SU-DHL-6 (cell line): ENCODE results near the gene YKT6.

ENCODE experiments used
- H2AFZ ChIP-seq: fragments of 200-600 bp; sonication (generic); 2 replicates; pipeline ENCODE4 v1.6.1; 2014; ENCODE audit warnings: low read depth, mild to moderate bottlenecking, moderate library complexity, mixed read lengths, antibody characterized with exemption, low read length; ENCODE audit not compliant: severe bottlenecking
- H3F3A ChIP-seq: fragments of 200-600 bp; shearing (Covaris generic); 2 replicates; pipeline ENCODE4 v1.6.0; 2016; ENCODE audit warnings: antibody characterized with exemption, mild to moderate bottlenecking; ENCODE audit not compliant: insufficient read depth
- H3K27ac ChIP-seq: fragments of 200-600 bp; sonication (generic); 2 replicates; pipeline ENCODE4 v1.5.1; 2016; ENCODE audit warnings: low read depth, mild to moderate bottlenecking, low read length, moderate library complexity, mixed read lengths
- H3K27me3 ChIP-seq: fragments of 200-600 bp; sonication (generic), shearing (Covaris generic); 2 replicates; pipeline ENCODE4 v1.6.0; 2014; ENCODE audit warnings: mild to moderate bottlenecking, low read length
- H3K36me3 ChIP-seq: fragments of 200-600 bp; sonication (generic); 2 replicates; pipeline ENCODE4 v1.6.1; 2014; ENCODE audit warnings: mild to moderate bottlenecking, low read length, mixed read lengths
- H3K4me2 ChIP-seq: fragments of 300-600, 200-600 bp; shearing (Covaris generic), sonication (generic); 2 replicates; pipeline ENCODE4 v1.6.0; 2014; ENCODE audit warnings: low read length, low read depth, mild to moderate bottlenecking; ENCODE audit not compliant: poor library complexity, severe bottlenecking
- H3K4me3 ChIP-seq: fragments of 200-600 bp; sonication (generic); 2 replicates; pipeline ENCODE4 v1.5.1; 2014; ENCODE audit warnings: antibody characterized with exemption, low read length, mild to moderate bottlenecking, mixed read lengths; ENCODE audit not compliant: insufficient read depth, poor library complexity, severe bottlenecking
- H3K79me2 ChIP-seq: fragments of 200-600 bp; sonication (generic); 2 replicates; pipeline ENCODE4 v1.6.1; 2014; ENCODE audit warnings: mild to moderate bottlenecking, low read length, moderate library complexity; ENCODE audit not compliant: insufficient read depth
- H3K9ac ChIP-seq: fragments of 200-600 bp; sonication (generic); 2 replicates; pipeline ENCODE4 v1.7.0; 2014; ENCODE audit warnings: mild to moderate bottlenecking, low read length
- H3K9me2 ChIP-seq: fragments of 200-600 bp; sonication (generic); replicated peaks from 2 replicates; pipeline ENCODE4 v1.6.1; 2014; ENCODE audit warnings: low read length; ENCODE audit not compliant: insufficient read depth
- H3K9me3 ChIP-seq: fragments of 200-600 bp; sonication (generic); 2 replicates; pipeline ENCODE4 v1.6.1; 2014; ENCODE audit warnings: low read length, mixed read lengths; ENCODE audit not compliant: insufficient read depth
- H4K20me1 ChIP-seq: fragments of 200-600 bp; sonication (generic); 2 replicates; pipeline ENCODE4 v1.6.1; 2014; ENCODE audit warnings: low read depth, mild to moderate bottlenecking, antibody characterized with exemption, low read length, moderate library complexity, mixed read lengths
- CTCF ChIP-seq: fragments of 200-600 bp; sonication (generic); IDR thresholded peaks from one replicate; pipeline ENCODE4 v1.5.1; 2017; ENCODE audit warnings: antibody characterized with exemption, mild to moderate bottlenecking, low read length, moderate library complexity; ENCODE audit not compliant: insufficient read depth, poor library complexity, severe bottlenecking
- EZH2phosphoT487 ChIP-seq: fragments of 200-600 bp; sonication (generic), shearing (Covaris generic); conservative IDR thresholded peaks from 2 replicates; pipeline ENCODE4 v1.6.1; 2018; ENCODE audit warnings: mild to moderate bottlenecking, antibody characterized with exemption, low read length, moderate library complexity, mixed read lengths

The YKT6 gene

GRCh38 chr7:44221231-44221791 is 20.5 kb downstream of the YKT6 start:
- Histone ChIP-seq H3K9me2 (no peaks in the 10 kb centered on the region), H3K27me3 (no peaks in the 10 kb centered on the region), H4K20me1 (no peaks in the 10 kb centered on the region), H3K9me3 (no peaks in the 10 kb centered on the region), H3K36me3 (no peaks in the 10 kb centered on the region), H3K9ac (no peak overlapping the region), H3K27ac (no peak overlapping the region), H3K4me2 (no peak overlapping the region), H2AFZ (no peak overlapping the region), H3K4me3 (no peak overlapping the region), H3F3A (no peaks in the 10 kb centered on the region), H3K79me2 (no peaks in the 10 kb centered on the region)
- TF ChIP-seq CTCF (no peak), EZH2phosphoT487 (no peak)

DNA sequence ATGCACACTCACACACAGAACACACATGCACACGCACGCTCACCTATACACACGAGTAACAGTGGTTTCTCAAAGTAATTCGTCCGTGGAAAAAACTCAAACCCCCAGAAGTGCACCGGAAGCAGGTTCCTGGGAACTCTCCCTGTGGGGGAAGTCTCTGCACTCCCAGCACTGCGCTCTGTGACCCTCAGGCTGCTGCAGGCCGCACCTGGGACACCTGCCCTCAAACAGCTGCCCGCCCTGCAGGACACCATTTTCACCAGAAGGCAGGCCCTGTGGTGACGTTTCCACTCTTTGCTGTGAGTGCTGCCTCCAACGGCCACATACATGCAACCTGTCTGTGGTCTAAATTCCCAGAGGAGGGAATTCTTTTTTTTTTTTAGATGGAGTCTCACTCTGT is 21.3 kb downstream of the YKT6 start:
- Histone ChIP-seq H3K9ac (no peak overlapping the region), H3K36me3 (no peaks in the 10 kb centered on the region), H3K79me2 (no peaks in the 10 kb centered on the region), H3K4me3 (no peak overlapping the region), H4K20me1 (no peaks in the 10 kb centered on the region), H3K9me3 (no peaks in the 10 kb centered on the region), H3K27ac (no peak overlapping the region), H3K27me3 (no peaks in the 10 kb centered on the region), H3K4me2 (no peak overlapping the region), H3F3A (no peaks in the 10 kb centered on the region), H3K9me2 (no peaks in the 10 kb centered on the region), H2AFZ (no peak overlapping the region)
- no peak for TF ChIP-seq EZH2phosphoT487
- TF ChIP-seq CTCF, result no peak

- Histone ChIP-seq H4K20me1 (no peaks in the 10 kb centered on the region), H3F3A (no peaks in the 10 kb centered on the region), H3K27me3 (no peaks in the 10 kb centered on the region), H3K4me3 (no peak overlapping the region), H2AFZ (no peak overlapping the region), H3K4me2 (no peak overlapping the region), H3K9me3 (no peaks in the 10 kb centered on the region), H3K27ac (no peak overlapping the region), H3K9me2 (no peaks in the 10 kb centered on the region), H3K36me3 (no peaks in the 10 kb centered on the region), H3K79me2 (no peaks in the 10 kb centered on the region), H3K9ac (no peak overlapping the region)
- TF ChIP-seq EZH2phosphoT487, result no peak
- no peak for TF ChIP-seq CTCF
Observed at GRCh38 chr7:44222776-44223261, 22.0 kb downstream of the YKT6 start.
